ENCODE measurements around the gene MFN2.

The MFN2 gene

GRCh38 chr1:11942280-11942679 lies 38.0 kb upstream of the MFN2 start:
- Histone ChIP-seq H3K4me3 (ENCODE audit: low read depth, low read length, poor library complexity, severe bottlenecking) (no peak overlapping the region), H3K9ac (ENCODE audit: low read length) (no peak overlapping the region), H3K79me2 (ENCODE audit: insufficient read depth, low read length) (no peaks in the 10 kb centered on the region), H4K20me1 (ENCODE audit: insufficient read depth, low read length) (no peaks in the 10 kb centered on the region), H2AFZ (ENCODE audit: low read length) (no peak overlapping the region), H3K9me2 (ENCODE audit: low read depth, low read length) (no peaks in the 10 kb centered on the region), H3K4me2 (ENCODE audit: low read length) (no peak overlapping the region), H3K9me3 (ENCODE audit: low read length) (peaks cover 3% of the 10 kb centered on the region; the same call in 1 of the 2 replicates), H3K4me1 (ENCODE audit: insufficient read depth, low read length, severe bottlenecking) (no peaks in the 10 kb centered on the region), H3K36me3 (ENCODE audit: insufficient read depth, low read length) (peaks cover 48% of the 10 kb centered on the region), H3K27me3 (ENCODE audit: insufficient read depth, low read length) (no peaks in the 10 kb centered on the region), H3K27ac (ENCODE audit: low read depth, low read length, poor library complexity, severe bottlenecking) (no peak overlapping the region), H3F3A (ENCODE audit: insufficient read depth, low read length) (no peaks in the 10 kb centered on the region)
- TF ChIP-seq CTCF (IDR thresholded peaks at IDR 0.05; ENCODE audit: low read length) = no peak

- H3K4me3 ChIP-seq (ENCODE audit: low read depth, low read length, poor library complexity, severe bottlenecking) = no peak overlapping the region
- peaks cover 61% of the 10 kb centered on the region for H3K36me3 ChIP-seq (ENCODE audit: insufficient read depth, low read length)
- H4K20me1 ChIP-seq (ENCODE audit: insufficient read depth, low read length) = no peaks in the 10 kb centered on the region
- no peaks in the 10 kb centered on the region for H3F3A ChIP-seq (ENCODE audit: insufficient read depth, low read length)
- H3K4me2 ChIP-seq (ENCODE audit: low read length) = no peak overlapping the region
- no peak overlapping the region for H3K9ac ChIP-seq (ENCODE audit: low read length)
- no peaks in the 10 kb centered on the region for H3K27me3 ChIP-seq (ENCODE audit: insufficient read depth, low read length)
- peaks cover 6% of the 10 kb centered on the region; the same call in 1 of the 2 replicates for H3K9me3 ChIP-seq (ENCODE audit: low read length)
- H3K9me2 ChIP-seq (ENCODE audit: low read depth, low read length) = no peaks in the 10 kb centered on the region
- no peaks in the 10 kb centered on the region for H3K79me2 ChIP-seq (ENCODE audit: insufficient read depth, low read length)
- TF ChIP-seq EZH2 (IDR thresholded peaks at IDR 0.05; ENCODE audit: borderline replicate concordance, low read length) (no peak), CTCF (IDR thresholded peaks at IDR 0.05; ENCODE audit: low read length) (no peak)
- H3K27ac ChIP-seq (ENCODE audit: low read depth, low read length, poor library complexity, severe bottlenecking) = no peak overlapping the region
- H2AFZ ChIP-seq (ENCODE audit: low read length) = no peak overlapping the region
- H3K4me1 ChIP-seq (ENCODE audit: insufficient read depth, low read length, severe bottlenecking) = no peaks in the 10 kb centered on the region
Observed at GRCh38 chr1:11943619-11944018, 36.6 kb upstream of the MFN2 start.

- H3K9ac ChIP-seq (ENCODE audit: low read length) = no peak overlapping the region
- TF ChIP-seq CTCF (IDR thresholded peaks at IDR 0.05; ENCODE audit: low read length) = no peak
- no peak for TF ChIP-seq EZH2 (IDR thresholded peaks at IDR 0.05; ENCODE audit: borderline replicate concordance, low read length)
- H3K36me3 ChIP-seq (ENCODE audit: insufficient read depth, low read length) = peaks cover 66% of the 10 kb centered on the region
- H3K27ac ChIP-seq (ENCODE audit: low read depth, low read length, poor library complexity, severe bottlenecking) = no peak overlapping the region
- H4K20me1 ChIP-seq (ENCODE audit: insufficient read depth, low read length) = no peaks in the 10 kb centered on the region
- no peak overlapping the region for H3K4me3 ChIP-seq (ENCODE audit: low read depth, low read length, poor library complexity, severe bottlenecking)
- no peaks in the 10 kb centered on the region for H3K9me2 ChIP-seq (ENCODE audit: low read depth, low read length)
- no peaks in the 10 kb centered on the region for H3K4me1 ChIP-seq (ENCODE audit: insufficient read depth, low read length, severe bottlenecking)
- H3K9me3 ChIP-seq (ENCODE audit: low read length) = peaks cover 6% of the 10 kb centered on the region; the same call in 1 of the 2 replicates
- H3K4me2 ChIP-seq (ENCODE audit: low read length) = no peak overlapping the region
- no peaks in the 10 kb centered on the region for H3K27me3 ChIP-seq (ENCODE audit: insufficient read depth, low read length)
- no peaks in the 10 kb centered on the region for H3K79me2 ChIP-seq (ENCODE audit: insufficient read depth, low read length)
- H2AFZ ChIP-seq (ENCODE audit: low read length) = no peak overlapping the region
- no peaks in the 10 kb centered on the region for H3F3A ChIP-seq (ENCODE audit: insufficient read depth, low read length)
Observed at GRCh38 chr1:11944358-11944931, 35.8 kb upstream of the MFN2 start.

Measured in OCI-LY1 (cell line).